ENCODE results near the gene DPPA4. TPM values are rescaled to one million over a fixed set of nuclear protein-coding genes. Genes with fewer than 3 reads are reported as not detected.
A peak's percentile ranks its signal among the peaks of the same experiment; 100 is the strongest.
"Not testable (repeated sequence)": the region's sequence is repeated elsewhere in the genome, so short reads cannot be mapped to it uniquely, and the experiment has no call there.

DPPA4 gene
- under 1 TPM; 0.29 to 0.54 TPM for total RNA-seq

- intact Hi-C loops (cut with micrococcal nuclease), result no loop called here
- DNase-seq, result no peak
- H3K4me3 Mint-ChIP-seq, result peak within 1 kb of the TSS; percentile 46
- no peak within 1 kb of the TSS for H3K27ac Mint-ChIP-seq
- CTCF ChIA-PET, result no interaction called here
- H3K27me3 Mint-ChIP-seq (ENCODE audit: low read depth), result peaks cover 24% of the 10 kb centered on the region
- peaks cover 1% of the 10 kb centered on the region for H3K9me3 Mint-ChIP-seq
- peaks cover 12% of the 10 kb centered on the region for H3K4me1 Mint-ChIP-seq (ENCODE audit: low read depth)
- peaks cover 5% of the 10 kb centered on the region for H3K36me3 Mint-ChIP-seq (ENCODE audit: low read depth)
Measured at GRCh38 chr3:109337393-109337792, at the start of gene DPPA4. Gene DPPA4, minus strand, starts transcription at chr3:109337546. Its CDS starts 29 bp downstream, at chr3:109337517.

- no peak for DNase-seq
- intact Hi-C loops (cut with micrococcal nuclease), result no loop called here
- Mint-ChIP-seq H3K9me3 (no peaks in the 10 kb centered on the region), H3K36me3 (ENCODE audit: low read depth) (no peaks in the 10 kb centered on the region), H3K4me1 (ENCODE audit: low read depth) (no peaks in the 10 kb centered on the region), H3K4me3 (no peak overlapping the region), H3K27ac (no peak overlapping the region), H3K27me3 (ENCODE audit: low read depth) (peaks cover 3% of the 10 kb centered on the region)
- CTCF ChIA-PET, result interaction anchor here (0.7 kb wide), 1 partner anchor 423 kb away, joined by 5 read pairs; no protein-coding TSS in a partner anchor
Measured at GRCh38 chr3:109385442-109386318, 48.3 kb upstream of the DPPA4 start.

GRCh38 chr3:109384164-109384563 lies 46.8 kb upstream of the DPPA4 start:
- H3K36me3 Mint-ChIP-seq (ENCODE audit: low read depth), result no peaks in the 10 kb centered on the region
- intact Hi-C loops (cut with micrococcal nuclease), result no loop called here
- no peaks in the 10 kb centered on the region for H3K4me1 Mint-ChIP-seq (ENCODE audit: low read depth)
- no peaks in the 10 kb centered on the region for H3K9me3 Mint-ChIP-seq
- no peak overlapping the region for H3K4me3 Mint-ChIP-seq
- DNase-seq, result no peak
- no peak overlapping the region for H3K27ac Mint-ChIP-seq
- CTCF ChIA-PET, result no interaction called here
- peaks cover 1% of the 10 kb centered on the region for H3K27me3 Mint-ChIP-seq (ENCODE audit: low read depth)

- intact Hi-C loops (cut with micrococcal nuclease), result no loop called here
- CTCF ChIA-PET, result interaction anchor here (0.5 to 0.6 kb wide), 2 partner anchors 447 to 454 kb away, joined by 3 to 5 read pairs; no protein-coding TSS in a partner anchor
Measured at GRCh38 chr3:109382588-109382987, 45.2 kb upstream of the DPPA4 start.

GRCh38 chr3:109375975-109376374 lies 38.6 kb upstream of the DPPA4 start:
- H3K27me3 Mint-ChIP-seq (ENCODE audit: low read depth), result peaks cover 4% of the 10 kb centered on the region
- intact Hi-C loops (cut with micrococcal nuclease), result no loop called here
- no peaks in the 10 kb centered on the region for H3K36me3 Mint-ChIP-seq (ENCODE audit: low read depth)
- H3K4me3 Mint-ChIP-seq, result no peak overlapping the region
- H3K27ac Mint-ChIP-seq, result no peak overlapping the region
- no peak for DNase-seq
- H3K9me3 Mint-ChIP-seq, result no peaks in the 10 kb centered on the region
- no peaks in the 10 kb centered on the region for H3K4me1 Mint-ChIP-seq (ENCODE audit: low read depth)
- CTCF ChIA-PET, result no interaction called here

More at GRCh38 chr3:109382588-109382987, 45.2 kb upstream of the DPPA4 start:
- no peaks in the 10 kb centered on the region for H3K27me3 Mint-ChIP-seq (ENCODE audit: low read depth)
- H3K36me3 Mint-ChIP-seq (ENCODE audit: low read depth), result no peaks in the 10 kb centered on the region
- DNase-seq, result no peak
- H3K4me3 Mint-ChIP-seq, result no peak overlapping the region
- H3K27ac Mint-ChIP-seq, result no peak overlapping the region
- H3K4me1 Mint-ChIP-seq (ENCODE audit: low read depth), result no peaks in the 10 kb centered on the region
- no peaks in the 10 kb centered on the region for H3K9me3 Mint-ChIP-seq

- DNase-seq; CTCF ChIA-PET; intact Hi-C loops (cut with micrococcal nuclease); H3K27ac Mint-ChIP-seq; H3K4me3 Mint-ChIP-seq; H3K9me3 Mint-ChIP-seq; H3K36me3 Mint-ChIP-seq (ENCODE audit: low read depth); H3K27me3 Mint-ChIP-seq (ENCODE audit: low read depth); H3K4me1 Mint-ChIP-seq (ENCODE audit: low read depth): not testable (repeated sequence)
Measured at GRCh38 chr3:109374434-109374833, 37.1 kb upstream of the DPPA4 start.

GRCh38 chr3:109373933-109374332 lies 36.6 kb upstream of the DPPA4 start:
- no peak for DNase-seq
- Mint-ChIP-seq H3K27ac (no peak overlapping the region), H3K36me3 (ENCODE audit: low read depth) (no peaks in the 10 kb centered on the region), H3K4me3 (no peak overlapping the region), H3K27me3 (ENCODE audit: low read depth) (peaks cover 4% of the 10 kb centered on the region), H3K4me1 (ENCODE audit: low read depth) (no peaks in the 10 kb centered on the region), H3K9me3 (no peaks in the 10 kb centered on the region)
- intact Hi-C loops (cut with micrococcal nuclease), result no loop called here
- CTCF ChIA-PET, result no interaction called here

- H3K4me1 Mint-ChIP-seq (ENCODE audit: low read depth), result no peaks in the 10 kb centered on the region
- H3K27me3 Mint-ChIP-seq (ENCODE audit: low read depth), result peaks cover 4% of the 10 kb centered on the region
- no peak overlapping the region for H3K4me3 Mint-ChIP-seq
- H3K9me3 Mint-ChIP-seq, result no peaks in the 10 kb centered on the region
- intact Hi-C loops (cut with micrococcal nuclease), result no loop called here
- no peak for DNase-seq
- no peak overlapping the region for H3K27ac Mint-ChIP-seq
- no peaks in the 10 kb centered on the region for H3K36me3 Mint-ChIP-seq (ENCODE audit: low read depth)
- CTCF ChIA-PET, result no interaction called here
Measured at GRCh38 chr3:109372639-109373038, 35.3 kb upstream of the DPPA4 start.

GRCh38 chr3:109369510-109369909 lies 32.2 kb upstream of the DPPA4 start:
- Mint-ChIP-seq H3K9me3 (no peaks in the 10 kb centered on the region), H3K4me3 (no peak overlapping the region), H3K4me1 (ENCODE audit: low read depth) (no peaks in the 10 kb centered on the region), H3K27me3 (ENCODE audit: low read depth) (no peaks in the 10 kb centered on the region), H3K27ac (no peak overlapping the region), H3K36me3 (ENCODE audit: low read depth) (no peaks in the 10 kb centered on the region)
- DNase-seq, result no peak
- intact Hi-C loops (cut with micrococcal nuclease), result no loop called here
- CTCF ChIA-PET, result interaction anchor here (0.7 kb wide), 1 partner anchor 751 kb away, joined by 3 read pairs; no protein-coding TSS in a partner anchor

- intact Hi-C loops (cut with micrococcal nuclease), result no loop called here
- Mint-ChIP-seq H3K27me3 (ENCODE audit: low read depth) (no peaks in the 10 kb centered on the region), H3K4me1 (ENCODE audit: low read depth) (no peaks in the 10 kb centered on the region)
Measured at GRCh38 chr3:109364088-109364487, 26.7 kb upstream of the DPPA4 start.

GRCh38 chr3:109363634-109364033 lies 26.3 kb upstream of the DPPA4 start:
- Mint-ChIP-seq H3K27ac (no peak overlapping the region), H3K27me3 (ENCODE audit: low read depth) (no peaks in the 10 kb centered on the region), H3K4me3 (no peak overlapping the region), H3K4me1 (ENCODE audit: low read depth) (no peaks in the 10 kb centered on the region), H3K36me3 (ENCODE audit: low read depth) (no peaks in the 10 kb centered on the region), H3K9me3 (no peaks in the 10 kb centered on the region)
- DNase-seq, result no peak
- CTCF ChIA-PET, result no interaction called here
- intact Hi-C loops (cut with micrococcal nuclease), result no loop called here

More at GRCh38 chr3:109364088-109364487, 26.7 kb upstream of the DPPA4 start:
- Mint-ChIP-seq H3K9me3 (no peaks in the 10 kb centered on the region), H3K4me3 (no peak overlapping the region), H3K36me3 (ENCODE audit: low read depth) (no peaks in the 10 kb centered on the region), H3K27ac (no peak overlapping the region)
- CTCF ChIA-PET, result interaction anchor here (0.8 kb wide), 1 partner anchor 197 kb away, joined by 3 read pairs; no protein-coding TSS in a partner anchor
- no peak for DNase-seq

GRCh38 chr3:109362823-109363222 lies 25.5 kb upstream of the DPPA4 start:
- Mint-ChIP-seq H3K27me3 (ENCODE audit: low read depth) (no peaks in the 10 kb centered on the region), H3K4me3 (no peak overlapping the region), H3K36me3 (ENCODE audit: low read depth) (no peaks in the 10 kb centered on the region), H3K27ac (no peak overlapping the region), H3K9me3 (no peaks in the 10 kb centered on the region), H3K4me1 (ENCODE audit: low read depth) (no peaks in the 10 kb centered on the region)
- no peak for DNase-seq
- intact Hi-C loops (cut with micrococcal nuclease), result no loop called here
- CTCF ChIA-PET, result no interaction called here

GRCh38 chr3:109358809-109359208 lies 21.5 kb upstream of the DPPA4 start:
- H3K4me3 Mint-ChIP-seq; H3K27ac Mint-ChIP-seq; DNase-seq; CTCF ChIA-PET; intact Hi-C loops (cut with micrococcal nuclease); H3K9me3 Mint-ChIP-seq; H3K4me1 Mint-ChIP-seq (ENCODE audit: low read depth); H3K27me3 Mint-ChIP-seq (ENCODE audit: low read depth); H3K36me3 Mint-ChIP-seq (ENCODE audit: low read depth): not testable (repeated sequence)

Measured in activated naive CD4-positive, alpha-beta T cell treated with anti-CD3 and anti-CD28 coated beads for 36 hours (primary cell).